ENCODE measurements around the gene RASD1.
A peak's percentile ranks its signal among the peaks of the same experiment; 100 is the strongest.

RASD1 gene

DNA sequence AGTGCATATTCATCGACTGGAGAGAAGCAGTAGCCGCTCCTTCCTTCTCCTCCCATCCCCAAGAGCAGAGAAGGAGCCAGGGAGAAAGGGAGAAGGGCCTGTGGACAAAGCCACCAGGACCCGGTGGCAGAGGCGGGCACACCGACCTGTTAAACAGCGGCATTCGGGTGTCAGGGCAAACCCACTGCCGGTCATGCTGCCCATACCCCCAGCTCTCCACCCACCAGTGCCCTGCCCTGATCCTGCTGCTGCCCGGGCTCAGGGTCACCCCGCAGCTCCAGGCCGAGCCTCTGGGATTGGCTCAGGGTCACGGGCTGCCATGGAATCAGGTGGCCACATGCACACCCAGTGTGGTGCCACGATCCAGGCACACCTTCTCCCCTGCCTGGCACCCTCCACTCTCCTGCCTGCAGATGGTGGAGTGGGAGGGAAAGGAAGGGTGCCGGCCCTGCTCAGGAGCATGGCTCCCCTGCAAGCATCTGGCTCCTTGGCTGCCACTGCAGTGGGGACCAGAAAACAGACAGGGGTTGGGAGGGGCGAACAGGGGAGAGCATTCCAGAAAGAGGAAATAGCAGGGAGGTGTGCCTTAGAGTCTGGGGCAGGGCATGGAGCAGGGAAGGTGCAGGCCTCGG is 18.3 kb upstream of the RASD1 start:
- TF ChIP-seq, protein P1, sequence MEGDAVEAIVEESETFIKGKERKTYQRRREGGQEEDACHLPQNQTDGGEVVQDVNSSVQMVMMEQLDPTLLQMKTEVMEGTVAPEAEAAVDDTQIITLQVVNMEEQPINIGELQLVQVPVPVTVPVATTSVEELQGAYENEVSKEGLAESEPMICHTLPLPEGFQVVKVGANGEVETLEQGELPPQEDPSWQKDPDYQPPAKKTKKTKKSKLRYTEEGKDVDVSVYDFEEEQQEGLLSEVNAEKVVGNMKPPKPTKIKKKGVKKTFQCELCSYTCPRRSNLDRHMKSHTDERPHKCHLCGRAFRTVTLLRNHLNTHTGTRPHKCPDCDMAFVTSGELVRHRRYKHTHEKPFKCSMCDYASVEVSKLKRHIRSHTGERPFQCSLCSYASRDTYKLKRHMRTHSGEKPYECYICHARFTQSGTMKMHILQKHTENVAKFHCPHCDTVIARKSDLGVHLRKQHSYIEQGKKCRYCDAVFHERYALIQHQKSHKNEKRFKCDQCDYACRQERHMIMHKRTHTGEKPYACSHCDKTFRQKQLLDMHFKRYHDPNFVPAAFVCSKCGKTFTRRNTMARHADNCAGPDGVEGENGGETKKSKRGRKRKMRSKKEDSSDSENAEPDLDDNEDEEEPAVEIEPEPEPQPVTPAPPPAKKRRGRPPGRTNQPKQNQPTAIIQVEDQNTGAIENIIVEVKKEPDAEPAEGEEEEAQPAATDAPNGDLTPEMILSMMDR (conservative IDR thresholded peaks at IDR 0.05; ENCODE audit: low read length), result no peak
- no peak for DNase-seq (ENCODE audit: low read depth)
- no peak overlapping the region for H3K4me3 ChIP-seq (ENCODE audit: low read length)

DNA sequence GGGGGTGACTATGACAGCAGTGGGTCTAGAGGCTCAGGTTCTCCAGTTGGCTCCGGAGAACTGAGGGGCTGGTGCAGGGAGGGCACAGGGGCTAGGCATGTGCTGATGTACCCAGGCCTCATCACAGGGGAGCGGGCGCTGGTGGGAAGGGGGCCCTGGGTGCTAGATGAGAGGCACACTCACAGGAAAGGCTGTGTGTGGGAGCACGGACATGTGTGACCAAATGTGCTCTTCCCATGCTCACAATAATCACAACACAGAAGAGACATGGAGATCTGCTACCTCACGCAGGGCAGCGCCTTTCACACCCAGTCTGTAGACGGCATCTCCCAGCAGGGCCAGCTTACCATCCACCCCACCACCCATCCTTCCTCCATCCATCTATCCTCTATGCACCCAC is 17.4 kb upstream of the RASD1 start:
- no peak for DNase-seq (ENCODE audit: low read depth)
- H3K4me3 ChIP-seq (ENCODE audit: low read length), result no peak overlapping the region
- TF ChIP-seq, protein P1 (conservative IDR thresholded peaks at IDR 0.05; ENCODE audit: low read length), result no peak

DNA sequence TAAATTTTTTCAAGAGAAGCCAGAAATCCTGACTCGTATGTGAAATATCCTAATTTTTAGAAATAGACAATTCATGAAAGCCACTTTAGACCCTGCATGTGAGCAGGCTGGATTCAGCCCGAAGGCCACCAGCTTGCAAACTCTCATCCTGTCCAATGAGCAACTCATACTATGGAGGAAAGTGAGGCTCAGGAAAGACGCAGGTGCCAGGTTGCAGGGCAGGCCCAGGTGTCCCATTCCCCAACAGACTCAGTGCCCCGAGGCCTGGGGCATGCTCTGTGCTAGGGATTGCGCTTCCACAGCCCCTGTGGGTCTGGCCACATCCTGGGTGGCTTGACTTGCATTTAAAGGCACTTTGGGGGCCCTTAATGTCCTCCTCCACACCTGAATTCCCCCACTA is 16.7 kb upstream of the RASD1 start:
- H3K4me3 ChIP-seq (ENCODE audit: low read length), result no peak overlapping the region
- TF ChIP-seq, protein P1 (conservative IDR thresholded peaks at IDR 0.05; ENCODE audit: low read length), result no peak
- no peak for DNase-seq (ENCODE audit: low read depth)

DNA sequence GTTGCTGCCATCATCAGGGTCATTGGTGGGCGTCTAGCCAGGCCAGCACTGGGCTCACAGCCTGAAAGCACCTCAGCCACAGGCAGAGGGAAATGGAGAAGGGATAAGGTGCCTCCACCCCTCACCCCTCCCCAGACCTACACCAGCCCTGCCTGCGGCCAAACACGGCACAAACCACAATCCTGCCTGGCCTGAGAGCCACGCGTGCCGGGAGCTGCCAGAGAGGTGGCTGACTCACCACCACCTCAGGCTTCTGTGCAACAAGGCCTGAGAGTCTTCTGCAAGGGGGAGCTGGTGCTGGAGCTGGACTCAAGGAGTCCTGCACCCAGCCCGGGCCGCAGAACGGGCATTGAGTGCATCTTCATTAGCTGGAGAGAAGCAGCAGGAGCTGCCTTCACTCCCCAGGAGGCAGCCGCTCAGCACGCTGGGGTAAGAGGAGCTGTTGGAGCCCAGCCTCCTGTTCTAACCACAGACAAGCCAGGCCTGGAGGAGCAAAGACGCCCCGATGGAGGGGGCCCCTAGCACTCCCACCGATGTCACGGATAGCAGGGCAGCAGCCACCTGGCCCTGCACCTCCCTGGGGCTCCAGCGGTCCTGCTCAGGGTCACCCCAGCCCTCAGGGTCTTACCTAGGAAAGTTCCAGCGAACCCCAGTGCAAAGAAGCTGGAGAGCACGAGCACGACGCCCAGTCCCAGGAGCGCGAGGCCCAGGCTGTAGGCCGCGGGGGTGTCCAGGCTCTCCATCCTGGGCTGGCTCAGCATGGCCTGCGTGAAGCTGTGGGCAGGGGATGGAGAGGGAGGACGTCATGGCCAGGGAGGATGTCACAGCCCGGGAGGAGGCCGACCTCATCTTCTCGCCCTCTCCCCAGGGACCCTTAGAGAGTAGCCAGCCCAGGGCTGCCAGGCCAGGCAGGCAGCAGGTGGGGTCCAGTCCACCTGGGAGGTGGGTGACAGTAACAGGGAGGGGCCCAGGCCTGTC is 16.0 kb upstream of the RASD1 start:
- H3K4me3 ChIP-seq (ENCODE audit: low read length), result no peak overlapping the region
- peak; percentile 89 for DNase-seq (ENCODE audit: low read depth)
- TF ChIP-seq, protein P1 (conservative IDR thresholded peaks at IDR 0.05; ENCODE audit: low read length), result no peak

DNA sequence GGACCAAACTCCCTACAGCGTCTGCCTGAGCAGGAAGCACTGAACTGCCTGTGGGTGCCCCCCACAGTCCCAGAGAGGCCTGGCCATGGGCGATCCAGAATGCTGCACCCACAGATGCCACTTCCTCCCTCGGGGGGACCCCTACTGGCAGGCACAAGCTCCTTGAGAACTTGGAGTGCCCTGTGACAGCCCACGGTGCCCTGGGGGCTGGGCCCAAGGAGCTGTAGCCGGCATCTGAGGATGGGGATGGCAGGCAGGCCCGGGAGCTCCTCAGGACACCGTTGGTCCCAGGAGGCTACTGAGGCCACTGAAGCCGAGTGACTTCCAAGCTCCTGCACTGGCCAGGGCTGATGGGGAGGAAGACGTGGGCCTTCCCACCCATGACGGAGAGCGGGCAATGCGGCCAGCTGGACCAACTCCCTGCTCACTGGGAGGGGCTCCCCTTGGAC is 15.1 kb upstream of the RASD1 start:
- TF ChIP-seq, protein P1 (conservative IDR thresholded peaks at IDR 0.05; ENCODE audit: low read length), result no peak
- H3K4me3 ChIP-seq (ENCODE audit: low read length), result no peak overlapping the region
- DNase-seq (ENCODE audit: low read depth), result no peak

DNA sequence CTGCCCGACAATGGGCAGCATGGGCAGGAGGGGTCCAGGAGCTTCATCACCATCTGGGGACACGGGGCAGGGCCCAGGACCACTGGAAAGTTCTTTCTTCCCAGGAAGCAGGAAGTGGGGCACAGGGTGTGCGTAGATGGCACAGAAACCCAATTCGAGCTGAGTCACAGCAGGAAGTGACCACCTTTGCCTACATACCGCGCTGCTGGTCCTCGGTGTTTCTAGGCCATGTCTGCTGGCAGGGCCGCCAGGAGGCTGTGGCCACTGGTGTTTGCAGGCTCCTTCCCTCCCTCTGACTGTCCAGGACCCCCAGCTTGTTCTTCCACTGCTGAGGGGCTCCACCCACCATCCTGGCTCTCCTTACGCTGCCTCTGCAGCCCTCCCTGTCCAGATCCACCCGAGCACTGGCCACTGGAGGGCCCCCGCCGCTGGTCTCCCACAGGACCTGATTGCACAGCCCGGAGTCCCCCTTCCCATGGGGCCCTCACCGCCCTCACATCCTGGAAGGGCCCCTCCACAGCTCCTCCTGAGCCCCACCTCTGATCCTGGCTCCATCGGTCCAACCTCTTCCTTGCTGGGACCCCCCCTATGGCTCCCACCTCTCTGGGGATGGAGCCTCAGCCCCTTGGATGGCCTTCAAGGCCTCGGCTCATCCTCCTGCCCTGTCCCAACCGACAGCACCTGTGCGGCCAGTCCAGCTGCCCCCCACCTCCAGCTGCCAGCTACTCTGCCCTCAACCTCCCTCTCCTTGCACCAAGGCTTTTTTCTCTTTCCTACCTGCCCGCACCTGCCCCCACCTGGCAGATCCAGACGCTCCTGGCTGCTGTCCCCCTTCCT is 14.5 kb upstream of the RASD1 start:
- no peak for DNase-seq (ENCODE audit: low read depth)
- TF ChIP-seq, protein P1 (conservative IDR thresholded peaks at IDR 0.05; ENCODE audit: low read length), result no peak
- H3K4me3 ChIP-seq (ENCODE audit: low read length), result no peak overlapping the region
